ENCODE measurements around the gene SLC6A7.

DNA sequence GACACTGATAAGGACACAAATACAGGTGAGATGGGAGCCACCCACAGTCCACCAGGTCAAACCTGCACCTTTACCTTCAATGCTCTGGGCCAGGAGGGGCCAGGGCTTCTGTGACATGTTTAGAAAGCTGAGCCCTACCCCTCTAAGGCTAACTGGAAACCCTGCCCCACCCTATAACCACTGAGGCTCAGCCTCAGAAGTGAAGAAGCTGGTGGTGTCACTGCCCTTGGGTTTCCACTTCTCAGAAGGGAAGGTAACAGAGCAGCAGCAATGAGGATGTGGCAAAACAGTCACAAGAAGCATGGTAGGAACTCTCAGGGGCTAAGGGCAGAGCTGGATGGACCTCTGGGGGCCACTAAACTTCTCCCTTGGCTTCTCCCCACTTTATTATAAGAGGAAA is 40.2 kb upstream of the SLC6A7 start:
- TF ChIP-seq, protein P1, sequence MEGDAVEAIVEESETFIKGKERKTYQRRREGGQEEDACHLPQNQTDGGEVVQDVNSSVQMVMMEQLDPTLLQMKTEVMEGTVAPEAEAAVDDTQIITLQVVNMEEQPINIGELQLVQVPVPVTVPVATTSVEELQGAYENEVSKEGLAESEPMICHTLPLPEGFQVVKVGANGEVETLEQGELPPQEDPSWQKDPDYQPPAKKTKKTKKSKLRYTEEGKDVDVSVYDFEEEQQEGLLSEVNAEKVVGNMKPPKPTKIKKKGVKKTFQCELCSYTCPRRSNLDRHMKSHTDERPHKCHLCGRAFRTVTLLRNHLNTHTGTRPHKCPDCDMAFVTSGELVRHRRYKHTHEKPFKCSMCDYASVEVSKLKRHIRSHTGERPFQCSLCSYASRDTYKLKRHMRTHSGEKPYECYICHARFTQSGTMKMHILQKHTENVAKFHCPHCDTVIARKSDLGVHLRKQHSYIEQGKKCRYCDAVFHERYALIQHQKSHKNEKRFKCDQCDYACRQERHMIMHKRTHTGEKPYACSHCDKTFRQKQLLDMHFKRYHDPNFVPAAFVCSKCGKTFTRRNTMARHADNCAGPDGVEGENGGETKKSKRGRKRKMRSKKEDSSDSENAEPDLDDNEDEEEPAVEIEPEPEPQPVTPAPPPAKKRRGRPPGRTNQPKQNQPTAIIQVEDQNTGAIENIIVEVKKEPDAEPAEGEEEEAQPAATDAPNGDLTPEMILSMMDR (IDR thresholded peaks at IDR 0.05): no peak
- TF ChIP-seq POLR2A (IDR thresholded peaks at IDR 0.05; ENCODE audit: low read depth) (no peak), POLR2AphosphoS5 (IDR thresholded peaks at IDR 0.05) (no peak), EP300 (IDR thresholded peaks at IDR 0.05) (no peak)
